ENCODE data around the gene UROC1. TPM values are rescaled to one million over a fixed set of nuclear protein-coding genes. Genes with fewer than 3 reads are reported as not detected.

The UROC1 gene
- total and polyA plus RNA-seq, 2 experiments from 2014 or later: not detected

DNA sequence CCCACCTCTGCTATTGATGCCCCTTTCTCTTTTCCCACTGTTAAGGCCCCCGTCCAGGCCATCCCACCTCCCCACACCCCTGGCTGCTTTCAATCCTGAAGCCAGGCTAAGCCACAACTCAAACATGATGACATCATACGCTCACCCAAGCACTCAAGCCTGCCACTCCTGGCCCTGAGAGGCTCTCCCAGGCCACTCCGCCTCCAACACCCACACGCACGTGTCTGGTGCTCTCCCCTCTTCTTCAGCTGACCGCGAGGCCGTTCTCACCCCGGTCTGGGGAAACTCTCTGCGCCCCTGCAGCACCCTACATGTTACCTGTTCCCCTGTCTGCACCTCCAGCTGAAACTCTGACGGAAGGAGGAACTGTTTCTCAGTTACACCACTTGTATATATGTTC is 48.1 kb downstream of the UROC1 start:
- H3K36me3 ChIP-seq (ENCODE audit: insufficient read depth): peaks cover 40% of the 10 kb centered on the region
- H3K27me3 ChIP-seq (ENCODE audit: insufficient read depth): no peaks in the 10 kb centered on the region
- no peak overlapping the region for H3K4me3 Mint-ChIP-seq
- DNase-seq (ENCODE audit: low spot score): no peak
- no peak for ATAC-seq
- H3F3A ChIP-seq (replicated peaks; ENCODE audit: low read depth): no peaks in the 10 kb centered on the region
- H3K27ac ChIP-seq (ENCODE audit: low read depth): no peak overlapping the region
- H3K36me3 Mint-ChIP-seq (ENCODE audit: low read depth): peaks cover 80% of the 10 kb centered on the region
- no peak overlapping the region for H3K27ac Mint-ChIP-seq
- peaks cover 48% of the 10 kb centered on the region for H4K20me1 ChIP-seq (replicated peaks; ENCODE audit: insufficient read depth)
- no peaks in the 10 kb centered on the region for H3K9me3 Mint-ChIP-seq
- peaks cover 24% of the 10 kb centered on the region for H3K4me1 Mint-ChIP-seq
- peaks cover 17% of the 10 kb centered on the region for H3K4me1 ChIP-seq (ENCODE audit: insufficient read depth)
- peaks cover 8% of the 10 kb centered on the region for H3K27me3 Mint-ChIP-seq (ENCODE audit: insufficient read depth, low read depth, poor library complexity)
- H3K79me2 ChIP-seq (replicated peaks; ENCODE audit: insufficient read depth): peaks cover 78% of the 10 kb centered on the region
- H3K4me3 ChIP-seq: no peak overlapping the region
- no peak overlapping the region for H3K4me2 ChIP-seq
- no peak for TF ChIP-seq STAT1 (IDR thresholded peaks at IDR 0.05; ENCODE audit: unreplicated experiment)
- TF ChIP-seq EZH2phosphoT487 (IDR thresholded peaks at IDR 0.05; ENCODE audit: unreplicated experiment): no peak
- TF ChIP-seq POLR2AphosphoS5 (IDR thresholded peaks at IDR 0.05; ENCODE audit: low read depth): no peak
- no peak for TF ChIP-seq ZNF114 (CRISPR knock-in tag; IDR thresholded peaks at IDR 0.05)
- TF ChIP-seq, protein P1, sequence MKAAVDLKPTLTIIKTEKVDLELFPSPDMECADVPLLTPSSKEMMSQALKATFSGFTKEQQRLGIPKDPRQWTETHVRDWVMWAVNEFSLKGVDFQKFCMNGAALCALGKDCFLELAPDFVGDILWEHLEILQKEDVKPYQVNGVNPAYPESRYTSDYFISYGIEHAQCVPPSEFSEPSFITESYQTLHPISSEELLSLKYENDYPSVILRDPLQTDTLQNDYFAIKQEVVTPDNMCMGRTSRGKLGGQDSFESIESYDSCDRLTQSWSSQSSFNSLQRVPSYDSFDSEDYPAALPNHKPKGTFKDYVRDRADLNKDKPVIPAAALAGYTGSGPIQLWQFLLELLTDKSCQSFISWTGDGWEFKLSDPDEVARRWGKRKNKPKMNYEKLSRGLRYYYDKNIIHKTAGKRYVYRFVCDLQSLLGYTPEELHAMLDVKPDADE (IDR thresholded peaks at IDR 0.05): no peak
- TF ChIP-seq CREB1 (CRISPR knock-in tag; IDR thresholded peaks at IDR 0.05; ENCODE audit: low read depth): no peak
- TF ChIP-seq EZH2 (IDR thresholded peaks at IDR 0.05; ENCODE audit: low read depth, unreplicated experiment): no peak
- no peak for TF ChIP-seq NANOG (IDR thresholded peaks at IDR 0.05; ENCODE audit: borderline replicate concordance)
- TF ChIP-seq, protein P2, sequence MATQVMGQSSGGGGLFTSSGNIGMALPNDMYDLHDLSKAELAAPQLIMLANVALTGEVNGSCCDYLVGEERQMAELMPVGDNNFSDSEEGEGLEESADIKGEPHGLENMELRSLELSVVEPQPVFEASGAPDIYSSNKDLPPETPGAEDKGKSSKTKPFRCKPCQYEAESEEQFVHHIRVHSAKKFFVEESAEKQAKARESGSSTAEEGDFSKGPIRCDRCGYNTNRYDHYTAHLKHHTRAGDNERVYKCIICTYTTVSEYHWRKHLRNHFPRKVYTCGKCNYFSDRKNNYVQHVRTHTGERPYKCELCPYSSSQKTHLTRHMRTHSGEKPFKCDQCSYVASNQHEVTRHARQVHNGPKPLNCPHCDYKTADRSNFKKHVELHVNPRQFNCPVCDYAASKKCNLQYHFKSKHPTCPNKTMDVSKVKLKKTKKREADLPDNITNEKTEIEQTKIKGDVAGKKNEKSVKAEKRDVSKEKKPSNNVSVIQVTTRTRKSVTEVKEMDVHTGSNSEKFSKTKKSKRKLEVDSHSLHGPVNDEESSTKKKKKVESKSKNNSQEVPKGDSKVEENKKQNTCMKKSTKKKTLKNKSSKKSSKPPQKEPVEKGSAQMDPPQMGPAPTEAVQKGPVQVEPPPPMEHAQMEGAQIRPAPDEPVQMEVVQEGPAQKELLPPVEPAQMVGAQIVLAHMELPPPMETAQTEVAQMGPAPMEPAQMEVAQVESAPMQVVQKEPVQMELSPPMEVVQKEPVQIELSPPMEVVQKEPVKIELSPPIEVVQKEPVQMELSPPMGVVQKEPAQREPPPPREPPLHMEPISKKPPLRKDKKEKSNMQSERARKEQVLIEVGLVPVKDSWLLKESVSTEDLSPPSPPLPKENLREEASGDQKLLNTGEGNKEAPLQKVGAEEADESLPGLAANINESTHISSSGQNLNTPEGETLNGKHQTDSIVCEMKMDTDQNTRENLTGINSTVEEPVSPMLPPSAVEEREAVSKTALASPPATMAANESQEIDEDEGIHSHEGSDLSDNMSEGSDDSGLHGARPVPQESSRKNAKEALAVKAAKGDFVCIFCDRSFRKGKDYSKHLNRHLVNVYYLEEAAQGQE (IDR thresholded peaks at IDR 0.05; ENCODE audit: unreplicated experiment): no peak
- TF ChIP-seq, protein P3, sequence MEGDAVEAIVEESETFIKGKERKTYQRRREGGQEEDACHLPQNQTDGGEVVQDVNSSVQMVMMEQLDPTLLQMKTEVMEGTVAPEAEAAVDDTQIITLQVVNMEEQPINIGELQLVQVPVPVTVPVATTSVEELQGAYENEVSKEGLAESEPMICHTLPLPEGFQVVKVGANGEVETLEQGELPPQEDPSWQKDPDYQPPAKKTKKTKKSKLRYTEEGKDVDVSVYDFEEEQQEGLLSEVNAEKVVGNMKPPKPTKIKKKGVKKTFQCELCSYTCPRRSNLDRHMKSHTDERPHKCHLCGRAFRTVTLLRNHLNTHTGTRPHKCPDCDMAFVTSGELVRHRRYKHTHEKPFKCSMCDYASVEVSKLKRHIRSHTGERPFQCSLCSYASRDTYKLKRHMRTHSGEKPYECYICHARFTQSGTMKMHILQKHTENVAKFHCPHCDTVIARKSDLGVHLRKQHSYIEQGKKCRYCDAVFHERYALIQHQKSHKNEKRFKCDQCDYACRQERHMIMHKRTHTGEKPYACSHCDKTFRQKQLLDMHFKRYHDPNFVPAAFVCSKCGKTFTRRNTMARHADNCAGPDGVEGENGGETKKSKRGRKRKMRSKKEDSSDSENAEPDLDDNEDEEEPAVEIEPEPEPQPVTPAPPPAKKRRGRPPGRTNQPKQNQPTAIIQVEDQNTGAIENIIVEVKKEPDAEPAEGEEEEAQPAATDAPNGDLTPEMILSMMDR (conservative IDR thresholded peaks at IDR 0.05; ENCODE audit: low read depth in 2 of 2): no peak
- TF ChIP-seq ZNF331 (CRISPR knock-in tag; IDR thresholded peaks at IDR 0.05; ENCODE audit: low read depth): no peak
- TF ChIP-seq JUNB (IDR thresholded peaks at IDR 0.05; ENCODE audit: unreplicated experiment): no peak
- TF ChIP-seq, protein P4, sequence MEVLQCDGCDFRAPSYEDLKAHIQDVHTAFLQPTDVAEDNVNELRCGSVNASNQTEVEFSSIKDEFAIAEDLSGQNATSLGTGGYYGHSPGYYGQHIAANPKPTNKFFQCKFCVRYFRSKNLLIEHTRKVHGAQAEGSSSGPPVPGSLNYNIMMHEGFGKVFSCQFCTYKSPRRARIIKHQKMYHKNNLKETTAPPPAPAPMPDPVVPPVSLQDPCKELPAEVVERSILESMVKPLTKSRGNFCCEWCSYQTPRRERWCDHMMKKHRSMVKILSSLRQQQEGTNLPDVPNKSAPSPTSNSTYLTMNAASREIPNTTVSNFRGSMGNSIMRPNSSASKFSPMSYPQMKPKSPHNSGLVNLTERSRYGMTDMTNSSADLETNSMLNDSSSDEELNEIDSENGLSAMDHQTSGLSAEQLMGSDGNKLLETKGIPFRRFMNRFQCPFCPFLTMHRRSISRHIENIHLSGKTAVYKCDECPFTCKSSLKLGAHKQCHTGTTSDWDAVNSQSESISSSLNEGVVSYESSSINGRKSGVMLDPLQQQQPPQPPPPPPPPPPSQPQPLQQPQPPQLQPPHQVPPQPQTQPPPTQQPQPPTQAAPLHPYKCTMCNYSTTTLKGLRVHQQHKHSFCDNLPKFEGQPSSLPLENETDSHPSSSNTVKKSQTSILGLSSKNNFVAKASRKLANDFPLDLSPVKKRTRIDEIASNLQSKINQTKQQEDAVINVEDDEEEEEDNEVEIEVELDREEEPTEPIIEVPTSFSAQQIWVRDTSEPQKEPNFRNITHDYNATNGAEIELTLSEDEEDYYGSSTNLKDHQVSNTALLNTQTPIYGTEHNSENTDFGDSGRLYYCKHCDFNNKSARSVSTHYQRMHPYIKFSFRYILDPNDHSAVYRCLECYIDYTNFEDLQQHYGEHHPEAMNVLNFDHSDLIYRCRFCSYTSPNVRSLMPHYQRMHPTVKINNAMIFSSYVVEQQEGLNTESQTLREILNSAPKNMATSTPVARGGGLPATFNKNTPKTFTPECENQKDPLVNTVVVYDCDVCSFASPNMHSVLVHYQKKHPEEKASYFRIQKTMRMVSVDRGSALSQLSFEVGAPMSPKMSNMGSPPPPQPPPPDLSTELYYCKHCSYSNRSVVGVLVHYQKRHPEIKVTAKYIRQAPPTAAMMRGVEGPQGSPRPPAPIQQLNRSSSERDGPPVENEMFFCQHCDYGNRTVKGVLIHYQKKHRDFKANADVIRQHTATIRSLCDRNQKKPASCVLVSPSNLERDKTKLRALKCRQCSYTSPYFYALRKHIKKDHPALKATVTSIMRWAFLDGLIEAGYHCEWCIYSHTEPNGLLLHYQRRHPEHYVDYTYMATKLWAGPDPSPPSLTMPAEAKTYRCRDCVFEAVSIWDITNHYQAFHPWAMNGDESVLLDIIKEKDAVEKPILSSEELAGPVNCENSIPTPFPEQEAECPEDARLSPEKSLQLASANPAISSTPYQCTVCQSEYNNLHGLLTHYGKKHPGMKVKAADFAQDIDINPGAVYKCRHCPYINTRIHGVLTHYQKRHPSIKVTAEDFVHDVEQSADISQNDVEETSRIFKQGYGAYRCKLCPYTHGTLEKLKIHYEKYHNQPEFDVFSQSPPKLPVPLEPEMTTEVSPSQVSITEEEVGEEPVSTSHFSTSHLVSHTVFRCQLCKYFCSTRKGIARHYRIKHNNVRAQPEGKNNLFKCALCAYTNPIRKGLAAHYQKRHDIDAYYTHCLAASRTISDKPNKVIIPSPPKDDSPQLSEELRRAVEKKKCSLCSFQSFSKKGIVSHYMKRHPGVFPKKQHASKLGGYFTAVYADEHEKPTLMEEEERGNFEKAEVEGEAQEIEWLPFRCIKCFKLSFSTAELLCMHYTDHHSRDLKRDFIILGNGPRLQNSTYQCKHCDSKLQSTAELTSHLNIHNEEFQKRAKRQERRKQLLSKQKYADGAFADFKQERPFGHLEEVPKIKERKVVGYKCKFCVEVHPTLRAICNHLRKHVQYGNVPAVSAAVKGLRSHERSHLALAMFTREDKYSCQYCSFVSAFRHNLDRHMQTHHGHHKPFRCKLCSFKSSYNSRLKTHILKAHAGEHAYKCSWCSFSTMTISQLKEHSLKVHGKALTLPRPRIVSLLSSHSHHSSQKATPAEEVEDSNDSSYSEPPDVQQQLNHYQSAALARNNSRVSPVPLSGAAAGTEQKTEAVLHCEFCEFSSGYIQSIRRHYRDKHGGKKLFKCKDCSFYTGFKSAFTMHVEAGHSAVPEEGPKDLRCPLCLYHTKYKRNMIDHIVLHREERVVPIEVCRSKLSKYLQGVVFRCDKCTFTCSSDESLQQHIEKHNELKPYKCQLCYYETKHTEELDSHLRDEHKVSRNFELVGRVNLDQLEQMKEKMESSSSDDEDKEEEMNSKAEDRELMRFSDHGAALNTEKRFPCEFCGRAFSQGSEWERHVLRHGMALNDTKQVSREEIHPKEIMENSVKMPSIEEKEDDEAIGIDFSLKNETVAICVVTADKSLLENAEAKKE (CRISPR knock-in tag; IDR thresholded peaks at IDR 0.05): no peak
- no peak overlapping the region for H2AFZ ChIP-seq
- no peaks in the 10 kb centered on the region for H3K9me2 ChIP-seq (ENCODE audit: insufficient read depth)
